HG03097 (cell line): Measurements from ENCODE around the gene TMEM108.

Source experiments
- ATAC-seq: cut with Tn5 transposase; IDR thresholded peaks from one replicate; pipeline ENCODE4 v1.9.1; 2021; ENCODE audit not compliant: unreplicated experiment, low FRiP score

Gene TMEM108

GRCh38 chr3:133375403-133375745 is 337.2 kb downstream of the TMEM108 start:
- no peak for ATAC-seq

GRCh38 chr3:133376810-133377209 is 338.6 kb downstream of the TMEM108 start:
- ATAC-seq, result no peak

GRCh38 chr3:133377396-133377795 is 339.2 kb downstream of the TMEM108 start:
- ATAC-seq, result no peak

- ATAC-seq, result no peak
These were observed 341.7 kb downstream of the TMEM108 start for GRCh38 chr3:133379926-133380325.

- no peak for ATAC-seq
These were observed 342.5 kb downstream of the TMEM108 start for GRCh38 chr3:133380481-133381225.

GRCh38 chr3:133381346-133382109 is 343.3 kb downstream of the TMEM108 start:
- no peak for ATAC-seq

GRCh38 chr3:133383175-133383574 is 345.0 kb downstream of the TMEM108 start:
- ATAC-seq, result no peak

GRCh38 chr3:133383741-133384140 is 345.6 kb downstream of the TMEM108 start:
- no peak for ATAC-seq

GRCh38 chr3:133384331-133385027 is 346.3 kb downstream of the TMEM108 start:
- no peak for ATAC-seq

- no peak for ATAC-seq
These were observed 348.7 kb downstream of the TMEM108 start for GRCh38 chr3:133386876-133387275.

- ATAC-seq, result no peak
These were observed 349.1 kb downstream of the TMEM108 start for GRCh38 chr3:133387341-133387740.

GRCh38 chr3:133388696-133389395 is 350.7 kb downstream of the TMEM108 start:
- ATAC-seq, result no peak

- ATAC-seq, result no peak
These were observed 352.5 kb downstream of the TMEM108 start for GRCh38 chr3:133390715-133391114.

- ATAC-seq, result no peak
These were observed 355.0 kb downstream of the TMEM108 start for GRCh38 chr3:133393204-133393603.

GRCh38 chr3:133393691-133394474 is 355.7 kb downstream of the TMEM108 start:
- ATAC-seq, result no peak

GRCh38 chr3:133394561-133395311 is 356.5 kb downstream of the TMEM108 start:
- no peak for ATAC-seq

- no peak for ATAC-seq
These were observed 358.7 kb downstream of the TMEM108 start for GRCh38 chr3:133396906-133397305.

- ATAC-seq, result no peak
These were observed 361.9 kb downstream of the TMEM108 start, which contains the start of gene BFSP2 for GRCh38 chr3:133400006-133400515. Gene BFSP2 (plus strand): TSS chr3:133400056. CDS start chr3:133400084, 28 bp downstream.
